ENCODE data around the gene MAP3K7CL. TPM values are rescaled to one million over a fixed set of nuclear protein-coding genes. Genes with fewer than 3 reads are reported as not detected.
A peak's percentile ranks its signal among the peaks of the same experiment; 100 is the strongest.

Gene MAP3K7CL
- total RNA-seq, 1 experiment from 2014 or later: 0.15 TPM

GRCh38 chr21:29092102-29092959, 38.1 kb upstream of the MAP3K7CL start:
- CTCF ChIA-PET: interaction anchor here (1.4 to 2.1 kb wide), 2 partner anchors 19 to 280 kb away, joined by 3 to 8 read pairs; no protein-coding TSS in a partner anchor
- Mint-ChIP-seq H3K27me3 (ENCODE audit: low read depth) (no peaks in the 10 kb centered on the region; the same call in 1 of the 2 replicates), H3K9me3 (no peaks in the 10 kb centered on the region), H3K4me1 (peaks cover 9% of the 10 kb centered on the region), H3K27ac (no peak overlapping the region), H3K36me3 (no peaks in the 10 kb centered on the region), H3K4me3 (no peak overlapping the region)
- ATAC-seq (peak; percentile 34; the same call in 1 of the 2 replicates), DNase-seq (ENCODE audit: low spot score) (no peak)
- POLR2A ChIA-PET: no interaction called here
- no peak for TF ChIP-seq HMGXB4 (CRISPR knock-in tag; IDR thresholded peaks at IDR 0.05)
- TF ChIP-seq CBFB (CRISPR knock-in tag; IDR thresholded peaks at IDR 0.05; ENCODE audit: low read depth): no peak
- no peak for TF ChIP-seq TCF7 (CRISPR knock-in tag; IDR thresholded peaks at IDR 0.05; ENCODE audit: low read depth)
- no peak for TF ChIP-seq ZNF416 (CRISPR knock-in tag; IDR thresholded peaks at IDR 0.05)
- TF ChIP-seq PRDM15 (CRISPR knock-in tag; IDR thresholded peaks at IDR 0.05): no peak
- TF ChIP-seq USF2 (CRISPR knock-in tag; IDR thresholded peaks at IDR 0.05): no peak
- no peak for TF ChIP-seq RORB (CRISPR knock-in tag; IDR thresholded peaks at IDR 0.05)
- TF ChIP-seq NR3C1 (CRISPR knock-in tag; conservative IDR thresholded peaks at IDR 0.05; ENCODE audit: low read depth): no peak
- TF ChIP-seq ZNF425 (CRISPR knock-in tag; conservative IDR thresholded peaks at IDR 0.05): no peak
- TF ChIP-seq ATF3 (CRISPR knock-in tag; conservative IDR thresholded peaks at IDR 0.05): no peak

GRCh38 chr21:29096218-29097015, 34.0 kb upstream of the MAP3K7CL start:
- no peaks in the 10 kb centered on the region; the same call in 1 of the 2 replicates for H3K27me3 Mint-ChIP-seq (ENCODE audit: low read depth)
- H3K36me3 Mint-ChIP-seq: no peaks in the 10 kb centered on the region
- H3K4me1 Mint-ChIP-seq: peaks cover 9% of the 10 kb centered on the region
- CTCF ChIA-PET: interaction anchor here (0.9 to 2.0 kb wide), 3 partner anchors 8 to 280 kb away, joined by 3 to 7 read pairs (median 4); no protein-coding TSS in a partner anchor
- no peak for ATAC-seq
- DNase-seq (ENCODE audit: low spot score): no peak
- H3K27ac Mint-ChIP-seq: no peak overlapping the region
- POLR2A ChIA-PET: no interaction called here
- H3K9me3 Mint-ChIP-seq: peaks cover 5% of the 10 kb centered on the region; the same call in 1 of the 2 replicates
- TF ChIP-seq CBFB (CRISPR knock-in tag; IDR thresholded peaks at IDR 0.05; ENCODE audit: low read depth): no peak
- TF ChIP-seq TEAD4 (CRISPR knock-in tag; IDR thresholded peaks at IDR 0.05): no peak
- TF ChIP-seq TP53 (CRISPR knock-in tag; IDR thresholded peaks at IDR 0.05): no peak
- no peak for TF ChIP-seq IRF2 (CRISPR knock-in tag; IDR thresholded peaks at IDR 0.05; ENCODE audit: borderline replicate concordance, low read depth)
- TF ChIP-seq RELA (CRISPR knock-in tag; IDR thresholded peaks at IDR 0.05; ENCODE audit: borderline replicate concordance): no peak
- TF ChIP-seq NFYB (CRISPR knock-in tag; conservative IDR thresholded peaks at IDR 0.05; ENCODE audit: low read depth): no peak
- no peak for TF ChIP-seq ERG (CRISPR knock-in tag; IDR thresholded peaks at IDR 0.05)
- no peak for TF ChIP-seq ZNF396 (CRISPR knock-in tag; IDR thresholded peaks at IDR 0.05; ENCODE audit: borderline replicate concordance)
- H3K4me3 Mint-ChIP-seq: no peak overlapping the region

Measured in WTC11 (cell line).